Measurements from ENCODE around the gene PML.
A peak's percentile ranks its signal among the peaks of the same experiment; 100 is the strongest.
"Not testable (repeated sequence)": the region's sequence is repeated elsewhere in the genome, so short reads cannot be mapped to it uniquely, and the experiment has no call there.

Gene PML

GRCh38 chr15:74041311-74041756, 46.8 kb downstream of the PML start:
- no peak for DNase-seq

DNA sequence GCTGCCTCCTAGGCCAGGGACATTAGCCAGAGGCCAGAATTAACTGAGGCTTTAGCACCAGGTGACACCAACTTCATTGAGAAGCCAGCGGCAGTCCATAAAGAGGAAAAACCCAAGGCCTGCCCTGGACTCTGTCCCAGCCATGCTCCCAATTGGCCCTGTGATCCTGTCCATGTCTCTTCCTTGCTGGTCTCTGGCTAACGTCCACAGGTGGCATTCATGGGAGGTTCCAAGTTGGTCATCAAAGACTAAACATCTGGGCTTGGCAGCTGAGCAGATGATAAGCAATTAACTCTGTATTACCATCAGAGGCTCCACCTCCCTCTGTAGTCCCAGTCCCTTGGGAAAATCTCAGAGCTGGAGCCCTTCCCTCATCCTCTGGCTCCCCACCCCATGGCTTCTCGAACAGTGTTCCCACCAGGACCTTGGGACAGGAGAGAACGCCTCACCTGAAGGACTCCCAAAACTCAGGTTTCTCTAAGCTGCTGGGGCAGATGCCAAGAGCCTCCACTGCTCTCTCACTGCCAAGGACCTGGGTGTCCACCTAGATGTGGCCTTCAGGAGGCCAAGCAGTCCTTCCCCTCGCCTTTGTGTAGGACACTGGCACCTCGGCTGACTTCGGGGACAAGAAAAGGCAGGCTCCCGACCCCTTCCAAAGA, 47.4 kb downstream of the PML start:
- DNase-seq: peak; percentile 25

GRCh38 chr15:74042603-74043424, 48.3 kb downstream of the PML start:
- no peak for DNase-seq

- DNase-seq: no peak
Observed at GRCh38 chr15:74043425-74044266, 49.1 kb downstream of the PML start.

DNA sequence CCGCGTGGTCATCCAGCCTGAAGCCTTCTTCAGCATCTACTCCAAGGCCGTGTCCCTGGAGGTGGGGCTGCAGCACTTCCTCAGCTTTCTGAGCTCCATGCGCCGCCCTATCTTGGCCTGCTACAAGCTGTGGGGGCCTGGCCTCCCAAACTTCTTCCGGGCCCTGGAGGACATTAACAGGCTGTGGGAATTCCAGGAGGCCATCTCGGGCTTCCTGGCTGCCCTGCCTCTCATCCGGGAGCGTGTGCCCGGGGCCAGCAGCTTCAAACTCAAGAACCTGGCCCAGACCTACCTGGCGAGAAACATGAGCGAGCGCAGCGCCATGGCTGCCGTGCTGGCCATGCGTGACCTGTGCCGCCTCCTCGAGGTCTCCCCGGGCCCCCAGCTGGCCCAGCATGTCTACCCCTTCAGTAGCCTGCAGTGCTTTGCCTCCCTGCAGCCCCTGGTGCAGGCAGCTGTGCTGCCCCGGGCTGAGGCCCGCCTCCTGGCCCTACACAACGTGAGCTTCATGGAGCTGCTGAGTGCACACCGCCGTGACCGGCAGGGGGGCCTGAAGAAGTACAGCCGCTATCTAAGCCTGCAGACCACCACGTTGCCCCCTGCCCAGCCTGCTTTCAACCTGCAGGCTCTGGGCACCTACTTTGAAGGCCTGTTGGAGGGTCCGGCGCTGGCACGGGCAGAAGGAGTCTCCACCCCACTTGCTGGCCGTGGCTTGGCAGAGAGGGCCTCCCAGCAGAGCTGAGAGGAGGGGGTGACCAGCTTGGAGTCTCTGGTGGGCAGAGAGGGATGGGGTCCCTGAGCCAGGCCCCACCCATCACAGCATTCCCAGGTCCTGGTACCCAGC, 50.0 kb downstream of the PML start:
- no peak for DNase-seq

GRCh38 chr15:74045184-74045583, 50.7 kb downstream of the PML start:
- no peak for DNase-seq

DNA sequence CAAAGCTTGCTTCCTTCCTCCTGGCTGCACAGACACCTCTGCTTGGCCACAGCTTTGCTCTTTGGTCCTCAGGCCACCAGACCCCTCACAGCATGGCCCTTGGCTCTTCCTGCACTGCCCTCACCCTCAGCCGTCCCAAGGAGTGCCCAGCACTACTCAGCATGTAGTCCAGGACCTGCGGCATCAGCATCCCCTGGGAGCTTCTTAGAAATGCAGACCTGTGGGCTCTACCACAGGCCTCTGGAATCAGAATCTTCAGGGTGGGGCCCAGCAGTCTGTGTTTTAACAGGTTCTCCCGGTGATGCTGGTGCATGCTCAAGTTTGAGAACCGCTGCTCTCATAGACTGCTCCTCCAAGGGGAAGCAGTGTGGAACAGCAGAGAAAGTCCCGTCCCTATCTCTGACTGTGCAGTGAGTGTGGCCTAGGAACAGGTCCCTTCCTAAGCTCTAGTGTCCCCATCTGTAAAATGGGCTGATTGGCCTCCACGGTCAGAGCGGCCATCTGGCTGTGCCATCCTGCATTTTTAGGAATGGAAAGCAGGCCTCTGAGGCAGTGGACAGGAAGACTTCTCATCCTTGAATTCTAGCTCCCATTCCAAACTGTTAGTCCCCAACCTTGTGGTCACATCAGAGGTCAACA, 51.2 kb downstream of the PML start:
- no peak for DNase-seq

GRCh38 chr15:74046275-74046674, 51.8 kb downstream of the PML start:
- DNase-seq: no peak

GRCh38 chr15:74050127-74050526, 55.6 kb downstream of the PML start:
- DNase-seq: peak; percentile 93

- DNase-seq: peak; percentile 6
Observed at GRCh38 chr15:74050556-74051234, 56.2 kb downstream of the PML start.

GRCh38 chr15:74052271-74053260, 58.0 kb downstream of the PML start:
- DNase-seq: not testable (repeated sequence)

DNA sequence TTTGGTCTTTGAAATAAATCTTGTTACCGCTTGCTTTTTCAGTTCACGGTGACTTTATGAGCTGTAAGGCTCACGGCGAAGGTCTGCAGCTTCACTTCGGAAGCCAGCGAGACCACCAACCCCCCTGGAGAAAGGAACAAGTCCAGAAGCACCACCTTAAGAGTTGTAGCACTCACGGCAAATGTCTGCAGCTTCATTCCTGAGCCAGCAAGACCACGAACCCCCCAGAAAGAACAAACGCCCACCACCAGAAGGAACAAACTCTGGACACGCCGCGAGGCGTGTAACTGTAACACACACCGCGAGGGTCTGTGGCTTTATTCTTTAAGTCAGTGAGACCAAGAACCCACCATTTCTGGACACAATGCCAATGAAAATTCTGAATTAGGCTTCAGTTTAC, 59.0 kb downstream of the PML start:
- DNase-seq: peak; percentile 12

GRCh38 chr15:74053941-74054529, 59.5 kb downstream of the PML start:
- DNase-seq: peak; percentile 85

DNA sequence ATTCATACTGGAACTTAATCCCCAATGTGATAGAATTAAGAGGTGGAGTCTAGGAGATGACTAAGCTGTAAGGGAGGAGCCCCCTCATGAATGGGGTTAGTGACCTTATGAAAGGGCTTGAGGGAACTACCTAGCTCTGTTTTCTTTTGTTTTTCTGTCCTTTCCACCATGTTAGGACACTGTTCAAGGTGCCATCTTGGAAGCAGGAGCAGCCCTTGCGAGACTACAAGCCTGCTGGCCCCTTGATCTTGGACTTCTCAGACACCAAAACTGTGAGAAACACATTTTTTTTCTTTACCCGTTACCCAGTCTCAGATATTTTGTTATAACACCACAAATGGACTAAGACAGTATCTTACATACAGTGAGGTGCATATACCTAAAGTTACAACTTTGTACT, 61.3 kb downstream of the PML start:
- no peak for DNase-seq

DNA sequence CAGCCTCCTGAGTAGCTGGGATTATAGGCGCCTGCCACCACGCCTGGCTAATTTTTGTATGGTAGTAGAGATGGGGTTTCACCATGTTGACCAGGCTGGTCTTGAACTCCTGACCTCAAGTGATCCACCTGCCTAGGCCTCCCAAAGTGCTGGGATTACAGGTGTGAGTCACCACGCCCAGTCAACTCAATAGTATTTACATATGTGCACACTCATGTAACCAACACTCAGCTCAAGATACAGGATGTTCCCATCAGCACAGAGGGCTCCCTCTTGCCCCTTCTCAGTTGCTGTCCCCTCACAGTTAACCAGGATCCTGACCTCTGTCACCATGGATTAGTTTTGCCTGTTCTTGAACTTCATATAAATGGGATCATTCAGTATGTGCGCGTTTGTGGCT, 61.8 kb downstream of the PML start:
- not testable (repeated sequence) for DNase-seq

- DNase-seq: not testable (repeated sequence)
Observed at GRCh38 chr15:74059050-74059833, 64.7 kb downstream of the PML start.

- DNase-seq: no peak
Observed at GRCh38 chr15:74060251-74060650, 65.7 kb downstream of the PML start.

GRCh38 chr15:74062236-74062635, 67.7 kb downstream of the PML start:
- DNase-seq: no peak

GRCh38 chr15:74062671-74063070, 68.2 kb downstream of the PML start:
- DNase-seq: no peak

Data from NCI-H69 (cell line).